RWPE1 (cell line): ENCODE measurements around the gene UQCC3.
"Not testable (repeated sequence)": the region's sequence is repeated elsewhere in the genome, so short reads cannot be mapped to it uniquely, and the experiment has no call there.

Experiments used
- CTCF ChIA-PET: fragments of 350-600 bp; sonication (Branson Sonifier 250); formaldehyde crosslinking; extraction: SDS; loops from one replicate; lab custom pipeline; 2021; lab: Yijun Ruan, JAX
- POLR2A ChIA-PET: fragments of 400-600 bp; formaldehyde crosslinking; extraction: SDS; loops from one replicate; lab custom pipeline; 2020; ENCODE audit warnings: antibody characterized with exemption; ENCODE audit not compliant: low non-redundant PET; lab: Yijun Ruan, JAX
- DNase-seq: peaks from one replicate; pipeline ENCODE4 v3.0.0; 2012; ENCODE audit warnings: low spot score
- H3K27ac ChIP-seq: fragments of 450-650 bp; 2 replicates; pipeline ENCODE4 v1.5.1; 2017
- CTCF ChIP-seq: fragments of 450-650 bp; conservative IDR thresholded peaks from 2 replicates; pipeline ENCODE4 v1.5.1; 2017; ENCODE audit warnings: low read depth, mild to moderate bottlenecking

The UQCC3 gene

GRCh38 chr11:62649486-62649885 lies 22.0 kb upstream of the UQCC3 start:
- peak overlapping the region; percentile 87 for H3K27ac ChIP-seq
- no peak for DNase-seq
- POLR2A ChIA-PET = no interaction called here
- no peak for TF ChIP-seq CTCF
- CTCF ChIA-PET = interaction anchor here (0.6 kb wide), 1 partner anchor 38 kb away, joined by 3 read pairs; no protein-coding TSS in a partner anchor

- peak overlapping the region; percentile 87 for H3K27ac ChIP-seq
- DNase-seq, CTCF ChIA-PET, POLR2A ChIA-PET: not testable (repeated sequence)
These were observed 21.2 kb upstream of the UQCC3 start for GRCh38 chr11:62650283-62650682.

GRCh38 chr11:62652161-62653006 lies 19.1 kb upstream of the UQCC3 start:
- no peak for TF ChIP-seq CTCF
- POLR2A ChIA-PET = interaction anchor here (0.9 to 1.4 kb wide), 3 partner anchors 8 to 61 kb away, joined by 3 to 15 read pairs (median 5); partner anchors contain the start of genes C11orf98, CSKMT and TUT1
- H3K27ac ChIP-seq = peak overlapping the region; percentile 91
- CTCF ChIA-PET = interaction anchor here (0.7 kb wide), 1 partner anchor 12 kb away, joined by 3 read pairs; no protein-coding TSS in a partner anchor
- no peak for DNase-seq

GRCh38 chr11:62654297-62654696 lies 17.2 kb upstream of the UQCC3 start:
- ChIA-PET POLR2A (interaction anchor here (0.6 to 2.4 kb wide), 3 partner anchors 11 to 73 kb away, joined by 4 to 16 read pairs (median 4); partner anchors contain the start of genes C11orf98 and CSKMT), CTCF (interaction anchor here (1.0 kb wide), 1 partner anchor 10 kb away, joined by 5 read pairs; the partner anchor contains the start of genes C11orf98 and CSKMT)
- peak overlapping the region; percentile 91 for H3K27ac ChIP-seq
- TF ChIP-seq CTCF = no peak
- DNase-seq = no peak

GRCh38 chr11:62656796-62657429 lies 14.6 kb upstream of the UQCC3 start:
- DNase-seq = no peak
- POLR2A ChIA-PET = interaction anchor here (0.6 to 1.4 kb wide), 2 partner anchors 8 to 65 kb away, joined by 3 to 4 read pairs; partner anchors contain the start of genes C11orf98 and CSKMT
- TF ChIP-seq CTCF = no peak
- H3K27ac ChIP-seq = no peak overlapping the region
- CTCF ChIA-PET = no interaction called here

GRCh38 chr11:62664405-62665074 lies 6.9 kb upstream of the UQCC3 start:
- POLR2A ChIA-PET = interaction anchor here (0.6 to 2.1 kb wide), 10 partner anchors 7 to 1647 kb away, joined by 4 to 16 read pairs (median 8); partner anchors contain the start of genes B3GAT3, HNRNPUL2, INTS5 and MTA2
- no peak for TF ChIP-seq CTCF
- CTCF ChIA-PET = interaction anchor here (0.9 to 1.3 kb wide), 3 partner anchors 10 to 122 kb away, joined by 5 to 7 read pairs (median 5); no protein-coding TSS in a partner anchor
- peak; percentile 51 for DNase-seq
- peak overlapping the region; percentile 90 for H3K27ac ChIP-seq
